Amniotic stem cell (primary cell): ENCODE measurements around the gene ARHGAP10.

Source experiments
- DNase-seq: peaks from one replicate; lab custom pipeline; 2025; lab: John Stamatoyannopoulos, UW

Gene ARHGAP10

GRCh38 chr4:147828331-147828905 lies 96.5 kb downstream of the ARHGAP10 start:
- no peak for DNase-seq

GRCh38 chr4:147829401-147830101 lies 97.7 kb downstream of the ARHGAP10 start:
- no peak for DNase-seq

- DNase-seq = no peak
Observed at GRCh38 chr4:147830102-147830463, 98.2 kb downstream of the ARHGAP10 start.

GRCh38 chr4:147830987-147831386 lies 99.1 kb downstream of the ARHGAP10 start:
- DNase-seq = no peak

- DNase-seq = peak; percentile 73
Observed at GRCh38 chr4:147831551-147832171, 99.8 kb downstream of the ARHGAP10 start.

GRCh38 chr4:147833254-147833653 lies 101.4 kb downstream of the ARHGAP10 start:
- DNase-seq = no peak

- no peak for DNase-seq
Observed at GRCh38 chr4:147833741-147834140, 101.9 kb downstream of the ARHGAP10 start.

- no peak for DNase-seq
Observed at GRCh38 chr4:147834480-147834879, 102.6 kb downstream of the ARHGAP10 start.

- no peak for DNase-seq
Observed at GRCh38 chr4:147836807-147837206, 104.9 kb downstream of the ARHGAP10 start.

GRCh38 chr4:147837435-147837834 lies 105.5 kb downstream of the ARHGAP10 start:
- no peak for DNase-seq

GRCh38 chr4:147837854-147838253 lies 106.0 kb downstream of the ARHGAP10 start:
- no peak for DNase-seq

GRCh38 chr4:147839200-147839599 lies 107.3 kb downstream of the ARHGAP10 start:
- DNase-seq = no peak

GRCh38 chr4:147839663-147840062 lies 107.8 kb downstream of the ARHGAP10 start:
- DNase-seq = no peak

GRCh38 chr4:147840838-147841738 lies 109.2 kb downstream of the ARHGAP10 start:
- no peak for DNase-seq

- no peak for DNase-seq
Observed at GRCh38 chr4:147842573-147842972, 110.7 kb downstream of the ARHGAP10 start.

- DNase-seq = no peak
Observed at GRCh38 chr4:147843162-147843561, 111.3 kb downstream of the ARHGAP10 start.

GRCh38 chr4:147844781-147845180 lies 112.9 kb downstream of the ARHGAP10 start:
- DNase-seq = no peak

GRCh38 chr4:147846318-147847155 lies 114.6 kb downstream of the ARHGAP10 start:
- DNase-seq = no peak

- no peak for DNase-seq
Observed at GRCh38 chr4:147847751-147848590, 116.1 kb downstream of the ARHGAP10 start.

GRCh38 chr4:147848634-147849033 lies 116.7 kb downstream of the ARHGAP10 start:
- DNase-seq = no peak

- DNase-seq = no peak
Observed at GRCh38 chr4:147851135-147851534, 119.2 kb downstream of the ARHGAP10 start.
